Type B pancreatic cell (in vitro differentiated cells): Measurements from ENCODE around the gene HCN2. TPM values are rescaled to one million over a fixed set of nuclear protein-coding genes. Genes with fewer than 3 reads are reported as not detected.

Experiments used
- DNase-seq: peaks from one replicate; pipeline ENCODE4 v3.0.0; 2021; ENCODE audit warnings: mixed read lengths; ENCODE audit not compliant: unreplicated experiment; ENCODE audit errors: extremely low spot score
- H3K27ac Mint-ChIP-seq: 2 replicates; pipeline ENCODE4 v1.8.0; 2021; ENCODE audit warnings: mild to moderate bottlenecking, mixed read lengths
- H3K27me3 Mint-ChIP-seq: 2 replicates; pipeline ENCODE4 v1.8.0; 2021; ENCODE audit warnings: mixed read lengths
- H3K36me3 Mint-ChIP-seq: 2 replicates; pipeline ENCODE4 v1.8.0; 2021; ENCODE audit warnings: mixed read lengths
- H3K4me1 Mint-ChIP-seq: one replicate; pipeline ENCODE4 v1.8.0; 2021; ENCODE audit warnings: mixed read lengths; ENCODE audit not compliant: unreplicated experiment
- H3K4me3 Mint-ChIP-seq: 2 replicates; pipeline ENCODE4 v1.8.0; 2021; ENCODE audit warnings: mild to moderate bottlenecking, mixed read lengths
- H3K9me3 Mint-ChIP-seq: 2 replicates; pipeline ENCODE4 v1.8.0; 2021; ENCODE audit warnings: mixed read lengths
- long read RNA-seq: library from polyadenylated mRNA; unstranded; transcript quantifications from one replicate; pipeline ENCODE4 v2.0.0, GENCODE V29; 2020
- total RNA-seq: library from RNA; stranded (reverse); gene quantifications from 2 replicates; pipeline ENCODE4 v1.2.1, GENCODE V29; 2021; ENCODE audit warnings: low replicate concordance
- TF ChIP-seq, protein P1 (sequence below): fragments of 200-600 bp; sonication (generic); conservative IDR thresholded peaks from 2 replicates; pipeline ENCODE4 v1.5.0; 2021; ENCODE audit warnings: antibody characterized with exemption, mild to moderate bottlenecking

HCN2 gene
- 1.4 and 1.9 TPM in 2 replicates for total RNA-seq
- long read RNA-seq: 0 reads

- Mint-ChIP-seq H3K4me3 (peak within 1 kb of the TSS; percentile 65), H3K4me1 (no peaks in the 10 kb centered on the region), H3K27me3 (peaks cover 51% of the 10 kb centered on the region), H3K27ac (no peak within 1 kb of the TSS), H3K36me3 (no peaks in the 10 kb centered on the region), H3K9me3 (no peaks in the 10 kb centered on the region)
- no peak for DNase-seq
- TF ChIP-seq, protein P1, sequence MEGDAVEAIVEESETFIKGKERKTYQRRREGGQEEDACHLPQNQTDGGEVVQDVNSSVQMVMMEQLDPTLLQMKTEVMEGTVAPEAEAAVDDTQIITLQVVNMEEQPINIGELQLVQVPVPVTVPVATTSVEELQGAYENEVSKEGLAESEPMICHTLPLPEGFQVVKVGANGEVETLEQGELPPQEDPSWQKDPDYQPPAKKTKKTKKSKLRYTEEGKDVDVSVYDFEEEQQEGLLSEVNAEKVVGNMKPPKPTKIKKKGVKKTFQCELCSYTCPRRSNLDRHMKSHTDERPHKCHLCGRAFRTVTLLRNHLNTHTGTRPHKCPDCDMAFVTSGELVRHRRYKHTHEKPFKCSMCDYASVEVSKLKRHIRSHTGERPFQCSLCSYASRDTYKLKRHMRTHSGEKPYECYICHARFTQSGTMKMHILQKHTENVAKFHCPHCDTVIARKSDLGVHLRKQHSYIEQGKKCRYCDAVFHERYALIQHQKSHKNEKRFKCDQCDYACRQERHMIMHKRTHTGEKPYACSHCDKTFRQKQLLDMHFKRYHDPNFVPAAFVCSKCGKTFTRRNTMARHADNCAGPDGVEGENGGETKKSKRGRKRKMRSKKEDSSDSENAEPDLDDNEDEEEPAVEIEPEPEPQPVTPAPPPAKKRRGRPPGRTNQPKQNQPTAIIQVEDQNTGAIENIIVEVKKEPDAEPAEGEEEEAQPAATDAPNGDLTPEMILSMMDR: no peak
Observed at GRCh38 chr19:589693-590395, at the start of gene HCN2. HCN2 (plus strand) TSS chr19:589881; CDS start chr19:589946, 65 bp downstream.

- no peaks in the 10 kb centered on the region for H3K27me3 Mint-ChIP-seq
- no peaks in the 10 kb centered on the region for H3K4me1 Mint-ChIP-seq
- H3K36me3 Mint-ChIP-seq: no peaks in the 10 kb centered on the region
- no peak for DNase-seq
- H3K27ac Mint-ChIP-seq: no peak overlapping the region
- H3K9me3 Mint-ChIP-seq: no peaks in the 10 kb centered on the region
- TF ChIP-seq, protein P1: no peak
- no peak overlapping the region for H3K4me3 Mint-ChIP-seq
Observed at GRCh38 chr19:540867-541637, 48.6 kb upstream of the HCN2 start.

DNA sequence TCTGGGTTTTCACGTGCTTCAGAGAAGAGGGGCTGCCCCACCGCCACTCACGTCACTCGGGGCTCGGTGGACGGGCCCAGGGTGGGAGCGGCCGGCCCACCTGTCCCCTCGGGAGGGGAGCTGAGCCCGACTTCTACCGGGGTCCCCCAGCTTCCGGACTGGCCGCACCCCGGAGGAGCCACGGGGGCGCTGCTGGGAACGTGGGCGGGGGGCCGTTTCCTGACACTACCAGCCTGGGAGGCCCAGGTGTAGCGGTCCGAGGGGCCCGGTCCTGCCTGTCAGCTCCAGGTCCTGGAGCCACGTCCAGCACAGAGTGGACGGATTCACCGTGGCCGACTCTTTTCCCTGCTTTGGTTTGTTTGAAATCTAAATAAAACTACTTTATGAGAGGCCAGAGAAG is 48.0 kb upstream of the HCN2 start:
- Mint-ChIP-seq H3K27me3 (no peaks in the 10 kb centered on the region), H3K27ac (no peak overlapping the region), H3K4me3 (no peak overlapping the region), H3K9me3 (no peaks in the 10 kb centered on the region), H3K4me1 (no peaks in the 10 kb centered on the region), H3K36me3 (no peaks in the 10 kb centered on the region)
- DNase-seq: no peak
- TF ChIP-seq, protein P1: no peak

GRCh38 chr19:542173-542866 is 47.4 kb upstream of the HCN2 start:
- no peaks in the 10 kb centered on the region for H3K27me3 Mint-ChIP-seq
- no peaks in the 10 kb centered on the region for H3K4me1 Mint-ChIP-seq
- H3K36me3 Mint-ChIP-seq: no peaks in the 10 kb centered on the region
- TF ChIP-seq, protein P1: no peak
- H3K9me3 Mint-ChIP-seq: no peaks in the 10 kb centered on the region
- no peak overlapping the region for H3K27ac Mint-ChIP-seq
- no peak for DNase-seq
- no peak overlapping the region for H3K4me3 Mint-ChIP-seq

DNA sequence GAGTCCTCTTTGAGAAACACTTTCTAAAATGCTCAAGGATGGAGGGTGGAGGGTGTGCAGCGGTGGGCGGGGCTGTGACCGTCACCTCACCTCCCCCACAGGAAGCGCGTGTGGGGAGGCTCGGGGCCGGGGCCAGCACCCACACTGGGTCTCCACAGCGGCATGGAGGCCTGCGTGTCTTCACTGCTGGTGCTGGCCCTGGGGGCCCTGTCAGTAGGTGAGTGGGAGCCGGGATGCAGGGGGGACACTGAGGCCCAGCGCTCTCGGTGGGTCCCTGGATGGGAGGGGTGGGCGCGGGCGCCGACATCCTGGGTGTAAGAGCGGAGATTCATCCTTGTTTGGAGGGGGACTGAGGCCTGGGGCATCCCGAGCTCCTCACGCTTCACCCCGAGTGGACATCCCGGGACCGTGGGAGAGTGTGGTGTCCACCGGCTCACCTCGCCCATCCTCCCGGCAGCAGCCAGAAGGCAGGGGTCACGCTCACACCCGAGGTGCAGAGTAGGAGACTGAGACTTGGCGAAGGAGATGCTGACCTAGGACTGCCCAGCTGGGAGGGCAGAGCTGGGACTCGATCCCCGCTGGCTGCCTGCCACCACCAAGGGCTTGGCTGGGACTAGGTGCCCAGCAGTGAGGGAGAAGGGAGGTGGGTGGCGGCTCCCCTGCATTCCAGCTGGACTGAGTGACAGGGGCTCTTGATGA is 45.6 kb upstream of the HCN2 start, which contains the start of gene GZMM:
TSS of gene GZMM (plus strand) at position 144 of the 699 bp plus-strand sequence. CDS start at position 163, 19 bp downstream.
- Mint-ChIP-seq H3K4me3 (no peak within 1 kb of the TSS), H3K27ac (peak within 1 kb of the TSS; percentile 16), H3K27me3 (no peaks in the 10 kb centered on the region), H3K9me3 (no peaks in the 10 kb centered on the region), H3K36me3 (no peaks in the 10 kb centered on the region), H3K4me1 (no peaks in the 10 kb centered on the region)
- no peak for DNase-seq
- TF ChIP-seq, protein P1: no peak
